DMS53 (cell line): ENCODE measurements around the gene BTBD2.

Experiments
- DNase-seq: peaks from one replicate; lab custom pipeline; 2025; lab: John Stamatoyannopoulos, UW

BTBD2 gene

GRCh38 chr19:1985588-1986356 is 29.7 kb downstream of the BTBD2 start:
- no peak for DNase-seq

- DNase-seq = no peak
Observed at GRCh38 chr19:1984357-1984756, 31.2 kb downstream of the BTBD2 start.

DNA sequence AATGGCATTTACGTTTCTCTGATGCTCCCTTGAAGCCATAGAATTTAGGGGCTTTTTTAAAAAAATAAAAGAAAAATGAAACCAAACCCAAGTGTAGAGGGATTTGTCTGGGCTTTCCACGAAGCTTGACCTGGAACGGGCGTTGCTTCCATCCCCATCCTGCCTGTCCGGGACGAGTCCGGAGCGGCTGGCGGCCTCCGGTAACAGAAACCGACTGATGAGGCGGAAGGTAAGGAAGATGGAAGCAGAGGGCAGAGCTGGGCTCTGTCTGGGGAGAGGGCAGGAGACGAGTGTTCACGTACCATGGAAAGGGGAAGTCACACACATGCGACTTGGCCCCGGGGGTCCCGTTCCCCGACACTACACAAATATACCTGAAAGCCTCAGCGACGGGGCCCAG is 34.3 kb downstream of the BTBD2 start:
- no peak for DNase-seq

DNA sequence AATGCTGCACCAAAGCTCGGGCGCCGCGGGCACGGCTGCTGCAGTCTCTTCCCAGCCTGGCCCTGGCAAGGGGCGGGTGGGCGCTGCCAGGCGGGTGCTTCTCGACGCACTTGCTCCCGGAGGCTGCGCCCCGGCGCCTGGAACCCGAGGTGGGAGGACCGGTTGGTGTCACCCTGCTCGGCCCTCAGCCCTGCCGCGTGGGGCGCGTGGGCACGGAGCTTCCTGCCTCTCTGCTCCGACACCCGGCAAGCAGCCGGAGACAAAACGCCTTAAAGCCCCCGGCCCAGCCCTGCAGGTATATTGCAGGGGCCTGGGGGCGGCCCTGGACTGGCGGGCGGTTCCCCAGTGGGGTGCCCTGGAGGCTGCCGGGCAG is 34.7 kb downstream of the BTBD2 start:
- no peak for DNase-seq

GRCh38 chr19:1980091-1980808 is 35.3 kb downstream of the BTBD2 start:
- DNase-seq = no peak

DNA sequence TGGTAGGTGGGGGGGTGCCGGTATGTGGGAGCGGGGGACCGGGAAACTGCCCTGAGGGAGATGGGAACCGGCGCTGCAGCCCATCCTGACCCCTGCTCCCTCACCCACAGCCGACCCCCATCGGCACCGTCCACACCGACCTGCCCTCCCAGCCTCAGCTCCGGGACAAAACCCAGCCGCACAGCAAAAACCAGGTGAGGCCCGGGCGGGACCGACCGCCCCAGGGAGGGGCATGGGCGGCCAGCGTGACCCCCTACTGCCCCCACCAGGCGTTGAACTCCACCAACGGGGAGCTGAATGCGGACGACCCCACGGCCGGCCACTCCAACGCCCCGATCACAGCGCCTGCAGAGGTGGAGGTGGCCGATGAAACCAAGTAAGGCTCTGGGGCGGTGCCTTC is 35.9 kb downstream of the BTBD2 start:
- DNase-seq = no peak

GRCh38 chr19:1979017-1979416 is 36.5 kb downstream of the BTBD2 start:
- DNase-seq = no peak

DNA sequence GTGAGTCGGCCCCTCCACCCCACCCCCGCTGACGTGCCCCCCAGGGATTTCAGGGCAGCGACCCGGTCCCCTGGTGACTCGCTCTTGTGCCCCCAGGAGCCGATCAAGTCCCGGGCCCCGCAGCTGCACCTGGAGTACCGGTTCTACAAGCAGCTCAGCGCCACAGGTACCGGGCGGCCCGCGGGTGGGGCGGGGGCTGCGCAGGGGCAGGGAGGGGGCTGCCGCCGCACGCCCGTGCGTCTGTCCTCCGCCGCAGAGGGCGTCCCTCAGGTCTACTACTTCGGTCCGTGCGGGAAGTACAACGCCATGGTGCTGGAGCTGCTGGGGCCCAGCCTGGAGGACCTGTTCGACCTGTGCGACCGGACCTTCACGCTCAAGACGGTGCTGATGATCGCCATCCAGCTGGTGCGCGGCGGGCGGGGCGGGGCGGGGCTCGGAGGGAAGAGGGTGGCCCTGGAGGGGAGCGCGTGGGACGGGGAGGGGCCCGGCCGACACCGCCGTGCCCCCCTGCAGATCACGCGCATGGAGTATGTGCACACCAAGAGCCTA is 37.1 kb downstream of the BTBD2 start:
- DNase-seq = no peak

GRCh38 chr19:1977120-1977519 is 38.4 kb downstream of the BTBD2 start:
- no peak for DNase-seq

DNA sequence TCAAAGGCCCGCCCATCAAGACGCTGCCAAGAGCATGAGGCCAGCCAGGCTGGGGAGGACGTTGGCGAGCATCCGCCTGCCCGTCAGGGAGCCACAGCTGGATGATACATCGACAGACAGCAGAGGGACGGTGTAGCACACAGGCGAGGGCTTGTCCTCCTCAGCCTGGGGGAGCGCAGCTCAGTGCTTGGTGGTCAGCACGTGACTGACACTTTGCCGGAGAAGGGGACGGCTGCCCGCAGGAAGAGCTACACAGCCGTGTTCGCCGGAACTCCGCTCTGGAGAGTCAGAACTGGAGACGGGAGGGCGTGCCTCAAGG is 40.4 kb downstream of the BTBD2 start:
- DNase-seq = no peak

- no peak for DNase-seq
Observed at GRCh38 chr19:1974381-1975161, 40.9 kb downstream of the BTBD2 start.

GRCh38 chr19:1970806-1971502 is 44.6 kb downstream of the BTBD2 start:
- no peak for DNase-seq

- DNase-seq = no peak
Observed at GRCh38 chr19:1970003-1970805, 45.3 kb downstream of the BTBD2 start.

DNA sequence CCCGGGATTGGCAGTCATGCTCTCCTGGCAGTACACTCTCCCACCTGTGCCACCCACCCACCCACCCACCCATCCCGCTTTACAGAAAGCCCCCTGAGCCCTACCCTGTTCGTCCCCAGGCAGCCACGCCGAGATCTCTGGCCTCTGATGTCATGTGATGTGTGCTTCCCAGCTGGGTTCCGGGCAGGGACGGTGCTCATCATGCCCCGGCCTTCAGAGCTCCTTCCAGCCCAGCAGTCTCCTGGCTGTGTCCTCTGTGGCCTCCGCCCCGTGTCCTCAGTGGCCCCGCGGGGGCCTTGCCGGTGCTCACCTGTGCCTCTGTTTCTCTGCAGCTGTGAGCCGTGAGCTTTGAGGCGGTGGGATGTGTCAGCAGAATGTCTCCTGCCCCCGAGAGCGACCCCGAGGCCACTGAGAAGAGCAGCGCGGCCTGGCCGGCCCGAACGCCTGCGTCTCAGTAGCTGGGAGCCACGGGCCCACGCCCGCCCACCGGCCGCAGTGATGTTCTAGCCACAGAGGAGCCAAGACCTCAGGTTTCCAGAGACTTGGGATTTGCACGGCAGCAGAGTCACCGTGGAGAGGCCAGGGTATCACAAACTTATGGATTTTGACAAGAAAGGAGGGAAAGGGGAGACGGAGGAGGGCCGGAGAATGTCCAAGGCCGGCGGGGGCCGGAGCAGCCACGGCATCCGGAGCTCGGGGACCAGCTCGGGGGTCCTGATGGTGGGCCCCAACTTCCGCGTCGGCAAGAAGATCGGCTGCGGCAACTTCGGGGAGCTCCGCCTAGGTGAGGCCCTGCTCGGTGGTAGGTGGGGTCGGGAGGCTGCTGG is 46.1 kb downstream of the BTBD2 start:
- no peak for DNase-seq

DNA sequence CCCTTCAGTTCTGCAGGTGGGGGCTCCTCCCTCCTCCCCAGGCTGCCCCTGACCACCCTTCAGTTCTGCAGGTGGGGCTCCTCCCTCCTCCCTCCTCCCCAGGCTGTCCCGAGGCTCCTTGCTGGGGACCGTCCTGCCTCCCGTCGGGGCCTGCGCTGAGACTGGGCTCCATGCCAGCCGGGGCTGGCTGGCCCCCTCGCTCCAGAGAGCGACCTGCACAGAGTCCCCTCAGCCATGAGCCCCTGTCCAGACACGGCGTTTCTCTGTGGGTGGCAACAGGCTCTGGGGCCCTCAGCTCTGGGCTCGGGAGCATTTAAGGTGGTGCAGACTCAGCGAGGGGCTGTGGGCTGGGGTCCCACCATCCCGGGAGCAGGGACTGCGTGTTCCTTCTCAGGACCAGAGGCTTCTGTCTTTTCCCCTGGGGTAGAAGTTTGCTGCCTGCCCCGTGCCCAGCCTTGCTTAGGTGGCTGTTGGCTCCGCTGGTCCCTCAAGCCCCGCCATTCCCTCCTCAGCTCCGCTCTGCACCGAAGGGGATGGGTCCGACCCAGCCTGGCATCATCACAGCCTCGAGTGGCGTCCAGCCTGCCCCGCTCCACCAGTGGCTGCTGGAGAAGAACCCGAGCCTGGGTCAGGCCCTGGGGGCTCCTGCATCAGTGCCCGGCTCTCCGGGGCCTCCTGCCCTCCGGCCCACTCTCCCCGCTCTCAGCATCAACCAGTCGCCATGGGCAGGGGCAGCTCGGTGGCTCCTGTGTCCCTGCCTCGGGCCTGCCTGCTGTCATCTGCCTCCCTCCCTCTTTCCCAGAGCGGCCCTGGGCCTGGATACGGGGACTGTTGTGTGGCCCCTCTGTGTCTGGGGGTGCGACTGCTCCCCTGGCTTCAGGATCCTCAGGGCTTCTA is 47.0 kb downstream of the BTBD2 start:
- DNase-seq = no peak

- DNase-seq = no peak
Observed at GRCh38 chr19:1967087-1967608, 48.4 kb downstream of the BTBD2 start.

DNA sequence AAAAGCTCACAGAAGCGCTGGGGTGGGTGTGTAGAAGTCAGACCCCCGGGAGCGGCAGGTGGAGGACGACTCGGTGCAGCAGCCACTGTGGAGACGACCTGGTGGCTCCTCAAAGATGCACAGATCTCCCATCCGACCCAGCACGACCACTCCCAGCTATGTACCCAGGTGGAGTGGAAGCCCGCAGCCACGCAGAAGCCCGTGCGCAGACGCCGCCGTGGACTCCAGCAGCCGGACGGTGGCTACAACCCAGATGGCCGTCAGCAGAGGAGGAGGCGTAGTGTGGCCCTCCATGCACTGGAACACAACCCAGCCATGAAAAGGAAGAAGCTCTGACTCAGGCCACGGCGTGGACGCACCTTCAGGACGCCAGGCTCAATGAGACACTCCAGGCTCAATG is 52.8 kb downstream of the BTBD2 start:
- no peak for DNase-seq

DNA sequence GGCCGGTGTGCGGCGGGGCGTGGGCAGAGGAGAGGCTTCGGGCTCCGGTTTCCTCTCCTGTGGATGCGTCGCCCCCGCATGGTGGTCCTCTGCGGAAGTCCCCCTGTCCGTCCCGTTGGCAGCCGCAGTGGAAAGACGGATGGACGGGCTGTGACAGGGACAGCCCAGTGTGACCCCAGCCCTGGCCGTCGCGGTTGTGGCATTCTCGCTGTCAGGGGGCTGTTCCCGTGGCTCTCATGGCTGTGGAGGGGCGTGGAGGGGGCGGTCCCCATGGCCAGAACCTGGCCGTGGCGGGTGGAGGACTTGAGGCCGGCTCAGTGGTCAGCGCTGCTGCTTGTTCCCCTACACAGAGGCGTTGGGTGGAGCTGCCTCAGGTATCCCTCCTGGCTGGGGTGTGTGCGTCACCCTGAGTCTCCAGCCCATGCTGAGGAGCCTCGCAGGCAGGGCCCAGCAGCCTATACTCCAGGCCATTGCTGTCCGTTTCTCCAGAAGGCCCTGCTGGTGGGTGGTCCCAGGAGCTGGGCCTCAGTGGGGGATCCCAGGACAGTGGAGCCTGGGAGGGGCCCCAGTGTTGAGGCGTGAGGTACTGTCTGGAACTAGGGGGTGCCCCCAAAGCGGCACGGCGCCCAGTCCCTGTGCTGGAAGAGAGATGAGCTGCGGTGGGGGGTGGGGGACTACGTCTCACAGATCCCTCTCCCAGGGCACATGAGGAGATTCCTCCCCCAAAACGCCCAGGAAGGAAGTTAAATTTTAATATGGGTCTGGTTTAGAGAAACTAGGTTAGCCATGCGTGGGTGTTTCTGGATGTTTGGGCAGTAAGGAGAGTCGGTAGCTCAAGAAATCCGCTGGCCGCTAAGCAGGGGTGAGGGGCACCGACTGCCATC is 54.3 kb downstream of the BTBD2 start:
- DNase-seq = no peak
